Esophagus muscularis mucosa (tissue), 4 donors: ENCODE data around the gene PEPD. TPM values are rescaled to one million over a fixed set of nuclear protein-coding genes. Genes with fewer than 3 reads are reported as not detected.

ENCODE experiments used
- DNase-seq: peaks from one replicate; pipeline ENCODE4 v3.0.0-alpha.2; 2017; ENCODE audit errors: extremely low spot score
- H3K27ac ChIP-seq, 4 donors: fragments of 200-600 bp; sonication (generic); replicated peaks in 1 of 4; 1 replicate in 3 of 4; 2 replicates in 1 of 4; pipeline ENCODE4 v1.5.1; 2016 to 2019; ENCODE audit warnings: mild to moderate bottlenecking in 1 of 4
- H3K27me3 ChIP-seq, 4 donors: fragments of 200-600 bp; sonication (generic); one replicate each; pipeline versions ENCODE4 v1.5.1 to v1.6.0; 2016 to 2019
- H3K36me3 ChIP-seq, 4 donors: fragments of 200-600 bp; sonication (generic); one replicate each; pipeline ENCODE4 v1.5.1; 2016 to 2019
- H3K4me1 ChIP-seq, 4 donors: fragments of 200-600 bp; sonication (generic); one replicate each; pipeline ENCODE4 v1.5.1; 2016 to 2019
- H3K4me3 ChIP-seq, 4 donors: fragments of 200-600 bp; sonication (generic); 1 replicate in 2 of 4; 2 replicates in 2 of 4; pipeline ENCODE4 v1.5.1; 2016 to 2019; ENCODE audit warnings: mild to moderate bottlenecking in 4 of 4, moderate library complexity in 1 of 4
- H3K9me3 ChIP-seq, 4 donors: fragments of 200-600 bp; sonication (generic); 1 replicate in 3 of 4; 2 replicates in 1 of 4; pipeline ENCODE4 v1.5.1; 2016 to 2019
- CTCF ChIP-seq, 3 experiments: fragments of 200-600 bp in 2 of 3; fragments of 450-650 bp in 1 of 3; sonication (generic) in 2 of 3; IDR thresholded peaks; one replicate each; pipeline ENCODE4 v1.5.1; 2017 to 2019; ENCODE audit warnings: antibody characterized with exemption in 3 of 3, mild to moderate bottlenecking in 2 of 3, moderate library complexity in 1 of 3
- EP300 ChIP-seq: sonication (generic); formaldehyde crosslinking; IDR thresholded peaks from one replicate; pipeline ENCODE4 v1.6.1; 2017; ENCODE audit warnings: antibody characterized with exemption
- POLR2A ChIP-seq: fragments of 450-650 bp; IDR thresholded peaks from one replicate; pipeline ENCODE4 v1.6.1; 2017; ENCODE audit warnings: antibody characterized with exemption, moderate library complexity, mild to moderate bottlenecking, low read depth
- POLR2AphosphoS5 ChIP-seq, 2 donors: sonication (generic); formaldehyde crosslinking; IDR thresholded peaks; one replicate each; pipeline ENCODE4 v1.6.1; 2017; ENCODE audit warnings: antibody characterized with exemption in 2 of 2
- WGBS: methylation state at CpG from one replicate; pipeline ENCODE4 v1.1.5; 2018; 5-methylcytosine and 5-hydroxymethylcytosine counted together
- intact Hi-C: fragments of 100-400 bp; cut with DNase I; formaldehyde crosslinking; loops from one replicate; pipeline ENCODE4 v1.15.1; 2023
- total RNA-seq, 4 donors: library from RNA; depleted of rRNA; stranded (reverse); fragments of >200 nt; gene quantifications; one replicate each; pipeline versions ENCODE4 v1.1.0 to v1.2.1, GENCODE V29; 2016

Gene PEPD
- total RNA-seq, 4 donors from 2014 or later, result 59.8 to 90.9 (median 73.0) TPM

GRCh38 chr19:33399745-33400681 lies 121.6 kb downstream of the PEPD start:
- no peak overlapping the region for H3K4me3 ChIP-seq
- intact Hi-C loops, result loop anchor here (10.0 kb wide), 1 partner anchor 95 kb away; the partner anchor contains the start of gene CEBPA
- H3K36me3 ChIP-seq, result peaks cover 0 to 24% (median 9%) of the 10 kb centered on the region in 4 donors
- no peaks in the 10 kb centered on the region for H3K9me3 ChIP-seq
- H3K27ac ChIP-seq, result no peak overlapping the region
- 95% methylated on average over 6 of the region's 22 CpGs for WGBS
- TF ChIP-seq POLR2A, result no peak
- no peak for TF ChIP-seq EP300
- TF ChIP-seq POLR2AphosphoS5 (IDR thresholded peaks at IDR 0.05), result no peak
- TF ChIP-seq CTCF (IDR thresholded peaks at IDR 0.05), result no peak
- no peaks in the 10 kb centered on the region for H3K27me3 ChIP-seq
- DNase-seq, result no peak
- H3K4me1 ChIP-seq, result peaks cover 27 to 40% (median 33%) of the 10 kb centered on the region in 4 donors

- DNase-seq, result no peak
- Histone ChIP-seq H3K4me3 (no peak overlapping the region), H3K27ac (no peak overlapping the region), H3K36me3 (peaks cover 0 to 24% (median 9%) of the 10 kb centered on the region in 4 donors), H3K9me3 (no peaks in the 10 kb centered on the region), H3K4me1 (peaks cover 35 to 41% (median 38%) of the 10 kb centered on the region in 4 donors), H3K27me3 (no peaks in the 10 kb centered on the region)
- TF ChIP-seq CTCF (IDR thresholded peaks at IDR 0.05), result no peak
- no peak for TF ChIP-seq EP300
- no peak for TF ChIP-seq POLR2AphosphoS5 (IDR thresholded peaks at IDR 0.05)
- TF ChIP-seq POLR2A, result no peak
- intact Hi-C loops, result no loop called here
- WGBS, result 97% methylated on average over 14 of the region's 28 CpGs
Measured at GRCh38 chr19:33399081-33399744, 122.4 kb downstream of the PEPD start.

- peaks cover 0 to 24% (median 9%) of the 10 kb centered on the region in 4 donors for H3K36me3 ChIP-seq
- 91% methylated on average over 13 of the region's 19 CpGs for WGBS
- H3K4me3 ChIP-seq, result no peak overlapping the region
- H3K27ac ChIP-seq, result no peak overlapping the region
- no peak for DNase-seq
- H3K9me3 ChIP-seq, result no peaks in the 10 kb centered on the region
- no peak for TF ChIP-seq EP300
- no peak for TF ChIP-seq POLR2AphosphoS5 (IDR thresholded peaks at IDR 0.05)
- no peak for TF ChIP-seq POLR2A
- TF ChIP-seq CTCF (IDR thresholded peaks at IDR 0.05), result no peak
- H3K27me3 ChIP-seq, result no peaks in the 10 kb centered on the region
- intact Hi-C loops, result no loop called here
- H3K4me1 ChIP-seq, result peaks cover 42 to 47% (median 45%) of the 10 kb centered on the region in 4 donors
Measured at GRCh38 chr19:33398361-33399060, 123.1 kb downstream of the PEPD start.

GRCh38 chr19:33397536-33398360 lies 123.8 kb downstream of the PEPD start:
- no peak overlapping the region for H3K4me3 ChIP-seq
- peak overlapping the region in 1 of 4 donors; percentile 33 for H3K27ac ChIP-seq
- H3K4me1 ChIP-seq, result peaks cover 46 to 54% (median 52%) of the 10 kb centered on the region in 4 donors
- no peaks in the 10 kb centered on the region for H3K27me3 ChIP-seq
- no peak for TF ChIP-seq CTCF (IDR thresholded peaks at IDR 0.05)
- WGBS, result no CpG with 5 or more reads among the region's 15 CpGs
- H3K9me3 ChIP-seq, result no peaks in the 10 kb centered on the region
- H3K36me3 ChIP-seq, result peaks cover 0 to 24% (median 9%) of the 10 kb centered on the region in 4 donors
- intact Hi-C loops, result no loop called here
- no peak for DNase-seq
